GM19023 (cell line): Measurements from ENCODE around the gene POLR1A.

Experiments used
- ATAC-seq: cut with Tn5 transposase; IDR thresholded peaks from one replicate; pipeline ENCODE4 v1.9.1; 2021; ENCODE audit warnings: mild to moderate bottlenecking, moderate library complexity; ENCODE audit not compliant: unreplicated experiment

POLR1A gene

DNA sequence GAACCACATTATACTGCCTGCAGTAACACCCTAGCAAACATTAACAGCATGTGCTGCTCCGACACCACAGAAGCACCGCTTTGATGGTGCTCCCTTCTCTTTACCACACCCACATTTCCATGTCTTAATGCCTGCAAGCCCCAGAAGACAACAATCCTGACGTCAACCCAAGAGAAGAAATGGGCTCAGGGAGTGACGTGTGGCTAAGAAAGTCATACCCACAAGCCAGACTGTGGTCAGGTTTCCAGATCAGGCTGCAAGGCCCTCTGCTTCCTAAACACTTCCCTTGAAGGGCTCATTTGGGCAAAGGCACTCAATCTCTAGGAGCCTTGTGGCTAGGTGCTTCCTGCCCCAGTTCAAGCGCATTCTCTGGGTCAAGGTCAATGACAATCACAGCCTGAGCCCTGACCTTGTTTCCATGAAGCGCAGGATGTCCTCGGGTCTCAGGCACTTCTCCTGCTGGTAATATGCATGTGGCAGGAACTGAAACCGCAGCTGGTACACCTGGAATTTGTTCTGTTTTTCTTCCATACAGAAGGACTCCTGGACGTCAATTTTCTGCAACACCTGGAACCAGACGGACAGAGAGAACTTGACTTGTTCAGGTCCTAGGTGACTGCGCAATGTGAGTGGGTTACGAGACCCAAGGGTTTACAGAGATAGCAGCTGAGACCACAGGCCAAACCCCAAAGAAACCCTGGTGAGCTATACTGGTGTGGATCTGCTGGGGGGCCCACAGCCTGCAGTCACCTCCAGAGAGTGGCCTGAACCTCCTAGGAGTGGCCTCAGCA lies 67.2 kb downstream of the POLR1A start:
- no peak for ATAC-seq

DNA sequence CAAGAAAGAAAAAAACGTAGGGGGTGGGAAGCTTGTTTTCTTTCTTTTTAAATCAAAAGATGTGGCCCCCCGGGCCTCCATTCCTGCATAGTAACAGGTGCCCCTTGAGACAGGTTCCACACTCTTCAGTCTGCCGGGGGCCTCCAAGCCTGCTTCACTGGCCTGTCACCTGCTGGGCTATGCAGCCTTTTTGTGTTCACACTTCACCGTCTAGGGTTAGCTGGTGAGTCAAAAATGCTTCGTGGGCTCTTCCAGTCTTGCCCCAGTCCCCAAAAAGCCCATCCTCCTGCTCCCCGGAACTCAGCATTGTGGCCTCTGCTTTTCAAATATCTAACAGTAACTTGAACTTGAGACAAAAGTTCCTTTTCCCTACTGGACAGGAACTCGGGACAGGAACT lies 67.9 kb downstream of the POLR1A start:
- ATAC-seq, result no peak

DNA sequence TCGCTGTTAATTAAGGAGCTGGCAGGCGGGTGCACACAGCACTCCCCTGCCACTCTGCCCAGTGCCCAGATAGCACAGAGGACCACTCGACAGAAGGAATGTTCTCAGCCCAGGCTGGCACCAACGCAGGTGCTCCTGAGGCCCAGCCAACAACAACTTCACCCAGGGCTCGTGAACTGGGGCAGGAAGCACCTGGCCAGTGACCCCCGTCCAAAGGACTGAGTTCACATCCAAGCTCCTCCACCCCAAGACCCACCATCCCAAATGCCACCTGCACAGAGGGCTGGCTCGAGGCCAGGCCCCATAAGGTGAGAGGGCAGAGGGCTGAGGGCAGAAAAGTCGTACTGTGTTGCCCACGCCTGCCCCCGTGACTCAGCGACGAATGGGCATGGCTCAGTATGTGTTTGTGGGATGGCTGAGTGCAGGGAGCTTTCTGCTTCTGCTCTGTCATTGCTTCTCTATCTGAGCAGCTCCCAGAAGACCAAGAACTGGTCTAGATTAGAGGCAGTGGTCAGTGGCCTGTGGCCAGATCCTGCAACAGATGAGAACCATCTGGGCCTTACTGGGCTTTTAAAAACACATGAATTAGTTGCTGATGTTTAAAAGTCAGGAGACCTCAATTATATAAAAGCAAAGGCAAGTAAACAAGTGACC lies 68.4 kb downstream of the POLR1A start:
- no peak for ATAC-seq

DNA sequence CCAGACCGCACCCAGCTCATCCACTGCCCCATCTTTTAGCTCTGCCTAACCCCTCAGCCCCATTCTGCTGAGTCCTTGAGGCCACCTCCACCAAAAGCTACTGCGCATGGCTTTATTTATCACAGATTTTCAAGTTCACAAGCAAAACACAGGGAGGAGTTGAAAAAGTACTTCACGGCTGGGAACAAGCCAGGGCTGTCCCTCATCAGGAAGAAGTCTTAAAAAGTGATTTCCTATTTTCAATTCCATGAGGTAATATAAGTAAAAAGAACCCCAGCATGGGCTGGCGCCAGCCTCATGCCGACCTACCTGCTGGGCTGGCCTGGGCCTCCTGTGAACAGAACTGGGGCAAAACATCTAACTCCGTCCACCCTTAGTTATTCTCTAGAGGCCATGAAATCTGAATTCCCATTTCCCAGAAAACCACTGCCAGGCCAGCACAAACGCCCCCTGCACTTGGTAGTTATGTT lies 69.0 kb downstream of the POLR1A start:
- no peak for ATAC-seq

DNA sequence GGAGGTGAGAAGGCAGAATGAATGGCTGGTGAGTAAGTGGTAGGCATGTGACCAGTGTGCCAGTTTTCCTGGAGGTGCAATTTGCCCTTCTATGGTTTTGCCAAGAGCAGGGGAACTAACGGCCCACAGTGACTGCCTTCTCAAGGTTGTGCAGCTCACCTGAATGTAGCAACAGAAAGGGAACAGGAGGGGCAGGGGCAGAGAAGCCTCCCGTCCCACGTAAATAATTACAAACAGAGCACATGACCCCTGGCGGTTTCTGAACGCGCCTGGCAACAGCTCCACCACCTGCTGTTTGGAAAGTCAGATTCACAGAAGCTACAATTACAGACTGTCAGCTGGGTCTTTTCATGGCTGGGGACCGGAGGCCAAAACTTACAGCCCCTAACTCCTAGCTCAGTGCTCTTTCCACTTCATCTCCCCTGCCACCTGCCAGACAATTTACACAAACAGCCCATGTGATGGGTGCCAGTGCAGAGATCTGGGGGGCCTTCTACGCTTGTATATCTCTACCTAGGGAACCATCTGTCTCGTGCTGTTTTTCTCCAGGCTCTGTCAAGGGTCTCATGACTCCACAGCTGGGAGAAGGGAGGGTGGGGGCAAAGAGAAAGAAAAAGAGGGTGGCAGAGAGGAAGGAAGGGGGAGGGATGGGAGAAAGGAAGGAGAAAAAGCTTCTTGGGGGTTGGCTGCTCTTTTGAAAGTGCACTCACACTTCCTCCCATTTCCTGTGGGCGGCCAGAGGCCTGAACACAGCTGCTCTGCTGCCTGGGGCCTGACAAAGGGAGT lies 69.6 kb downstream of the POLR1A start:
- ATAC-seq, result peak; percentile 72

DNA sequence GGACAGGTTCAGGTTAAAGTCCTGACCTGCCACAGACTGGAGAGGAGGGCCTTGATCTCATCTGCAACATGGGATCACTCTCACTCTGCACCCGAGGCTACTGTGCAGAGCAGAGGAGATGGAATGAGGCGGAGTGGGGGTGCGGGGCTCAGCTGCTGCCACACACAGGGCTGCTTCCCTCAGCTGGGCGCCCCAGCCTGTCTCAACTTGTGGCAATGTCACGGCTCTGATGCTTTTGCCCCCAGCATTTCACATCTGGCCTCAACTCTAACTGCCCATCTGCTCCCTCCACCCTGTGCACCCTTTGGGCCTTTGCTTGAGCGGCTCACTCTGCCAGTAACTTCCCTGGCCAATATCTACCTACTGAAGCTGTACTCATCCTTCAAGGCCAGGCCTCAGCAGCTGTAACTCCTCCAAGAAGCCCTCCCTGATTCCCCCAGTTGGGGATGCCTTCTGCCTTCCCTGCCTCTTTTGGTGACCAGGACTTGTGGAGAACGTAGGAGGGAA lies 70.3 kb downstream of the POLR1A start:
- no peak for ATAC-seq

DNA sequence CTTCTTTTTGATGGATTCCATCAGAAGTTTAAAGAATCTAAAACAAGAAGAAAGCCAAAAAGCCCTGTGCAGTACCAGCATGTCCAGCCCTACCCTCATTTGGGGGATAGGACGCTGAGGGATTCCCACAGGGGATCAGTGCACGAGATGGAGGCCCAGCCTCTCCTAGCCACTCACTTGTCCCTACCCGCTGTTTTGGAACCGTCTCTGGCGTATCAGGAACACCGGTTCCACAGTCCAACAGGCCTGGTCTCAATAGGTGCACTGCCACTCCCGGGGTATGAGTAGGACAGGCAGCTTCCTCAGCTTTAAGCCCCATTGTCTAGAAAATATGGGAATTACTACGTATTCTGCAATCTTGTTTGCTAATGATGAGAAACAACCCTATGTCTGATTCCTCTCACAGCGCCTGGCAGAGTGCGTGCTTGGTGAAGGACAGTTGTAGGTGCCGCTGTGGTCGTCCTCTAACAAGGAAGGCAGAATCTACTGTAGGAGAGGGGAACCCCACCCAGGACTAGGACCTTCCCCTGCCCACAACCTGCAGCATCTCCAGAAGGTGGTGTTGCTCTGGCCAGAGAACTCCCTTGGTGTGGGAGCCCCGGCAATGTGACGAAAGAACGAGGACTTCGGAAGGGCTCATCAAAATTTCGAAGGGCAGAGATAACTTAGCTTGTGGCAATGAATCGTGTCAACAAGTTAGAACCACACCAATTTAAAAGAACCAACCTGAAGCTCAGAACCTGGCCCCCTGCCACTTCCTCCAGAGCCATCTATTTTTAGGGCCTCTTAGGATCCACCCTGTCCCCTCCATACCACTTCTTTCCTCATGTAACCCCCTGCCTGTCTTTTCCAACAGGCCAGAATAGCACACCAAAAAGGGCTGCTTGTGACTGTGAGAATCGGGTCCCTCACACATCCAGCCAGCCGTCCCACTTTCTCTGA lies 71.7 kb downstream of the POLR1A start:
- no peak for ATAC-seq

DNA sequence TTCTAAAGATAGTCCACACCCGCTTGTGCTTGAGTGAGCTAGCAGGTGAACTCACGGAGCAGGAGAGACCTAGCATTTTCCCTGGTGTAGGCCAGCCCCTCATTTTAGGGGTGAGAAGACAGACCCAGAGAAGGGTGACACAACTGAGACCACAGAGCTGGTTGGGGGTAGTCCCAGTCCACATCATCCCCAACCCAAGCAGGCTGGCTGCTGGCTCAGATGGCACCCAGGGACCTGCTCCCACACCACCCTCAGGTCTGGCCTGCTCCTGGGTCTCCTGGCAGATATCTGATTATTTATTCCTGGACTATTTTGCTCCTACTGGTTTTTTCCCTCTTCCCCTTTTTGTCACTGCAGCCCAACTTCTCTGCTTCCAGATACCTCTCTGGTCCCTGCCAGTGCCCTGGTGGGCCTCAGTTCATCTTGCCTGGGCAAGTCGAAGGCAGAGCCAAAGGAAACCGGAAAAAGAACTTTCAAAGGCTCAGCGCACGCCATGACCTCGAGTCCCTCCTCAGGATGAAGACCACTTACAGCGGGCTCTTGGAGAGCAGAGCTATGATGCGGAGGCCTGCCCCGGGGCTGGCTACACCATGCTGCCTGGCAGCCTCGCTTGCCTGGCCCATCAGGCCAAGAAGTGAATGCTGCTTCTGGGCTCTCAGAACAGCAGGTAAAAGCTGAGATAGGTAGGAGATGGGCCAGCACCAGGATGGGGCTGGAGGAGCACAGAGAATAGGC lies 72.7 kb downstream of the POLR1A start:
- no peak for ATAC-seq

DNA sequence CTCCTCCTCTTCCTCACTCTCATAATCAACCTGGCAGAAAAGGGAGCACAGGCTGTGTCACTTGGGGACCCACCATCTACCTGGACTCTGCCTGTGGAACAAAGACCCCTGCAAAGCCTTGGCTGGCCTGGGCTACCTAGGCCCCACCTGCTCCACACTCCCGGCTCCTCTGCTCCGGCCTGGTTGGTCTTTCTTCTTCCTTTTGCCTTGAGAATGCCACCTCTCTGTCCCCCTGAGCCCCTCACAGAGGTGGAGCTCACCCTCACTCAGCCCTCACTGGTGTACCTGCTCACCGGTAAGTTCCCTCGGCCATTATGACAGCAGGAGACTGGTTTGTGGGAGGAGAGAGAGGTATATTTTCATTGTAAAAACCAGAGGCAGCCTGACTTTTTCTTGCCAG lies 74.1 kb downstream of the POLR1A start:
- no peak for ATAC-seq

DNA sequence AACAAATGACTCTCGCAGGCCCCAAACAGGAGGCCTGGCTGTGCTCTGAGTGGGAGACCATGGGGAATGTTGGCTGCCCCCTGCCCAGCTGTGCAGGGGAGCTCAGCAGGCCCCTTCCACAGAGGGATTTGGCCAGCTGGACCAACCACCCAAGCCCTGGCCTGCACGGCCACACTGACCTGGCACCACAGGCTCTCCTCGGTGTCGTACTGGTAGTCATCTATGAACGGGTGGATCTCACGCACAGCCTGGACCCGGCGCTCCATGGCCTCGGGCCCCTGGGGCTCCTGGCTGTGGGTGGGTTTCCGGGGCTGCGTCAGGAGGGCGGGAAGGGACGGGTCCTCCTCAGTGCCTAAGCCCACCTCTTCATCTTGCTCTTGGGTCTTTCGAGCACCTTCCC lies 74.5 kb downstream of the POLR1A start:
- ATAC-seq, result no peak

DNA sequence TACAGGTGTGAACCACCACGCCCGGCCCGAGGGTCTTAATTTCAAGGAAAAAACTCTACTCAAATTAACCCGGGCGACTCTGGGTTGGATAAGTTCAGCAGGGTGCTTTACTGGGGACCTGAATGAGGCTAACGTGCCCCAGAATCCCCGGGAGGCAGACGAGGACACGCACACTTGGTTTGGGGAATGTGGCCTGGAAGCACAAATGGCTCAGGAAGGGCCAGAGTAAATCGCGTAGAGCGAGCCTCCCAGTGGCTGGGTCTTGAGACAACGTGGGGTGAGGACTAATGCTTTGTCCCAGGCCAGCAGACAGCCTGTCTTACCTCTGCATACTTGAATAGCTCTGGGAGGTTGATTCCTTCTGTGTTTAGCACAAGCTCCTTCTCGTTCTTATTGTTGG lies 75.8 kb downstream of the POLR1A start:
- no peak for ATAC-seq

DNA sequence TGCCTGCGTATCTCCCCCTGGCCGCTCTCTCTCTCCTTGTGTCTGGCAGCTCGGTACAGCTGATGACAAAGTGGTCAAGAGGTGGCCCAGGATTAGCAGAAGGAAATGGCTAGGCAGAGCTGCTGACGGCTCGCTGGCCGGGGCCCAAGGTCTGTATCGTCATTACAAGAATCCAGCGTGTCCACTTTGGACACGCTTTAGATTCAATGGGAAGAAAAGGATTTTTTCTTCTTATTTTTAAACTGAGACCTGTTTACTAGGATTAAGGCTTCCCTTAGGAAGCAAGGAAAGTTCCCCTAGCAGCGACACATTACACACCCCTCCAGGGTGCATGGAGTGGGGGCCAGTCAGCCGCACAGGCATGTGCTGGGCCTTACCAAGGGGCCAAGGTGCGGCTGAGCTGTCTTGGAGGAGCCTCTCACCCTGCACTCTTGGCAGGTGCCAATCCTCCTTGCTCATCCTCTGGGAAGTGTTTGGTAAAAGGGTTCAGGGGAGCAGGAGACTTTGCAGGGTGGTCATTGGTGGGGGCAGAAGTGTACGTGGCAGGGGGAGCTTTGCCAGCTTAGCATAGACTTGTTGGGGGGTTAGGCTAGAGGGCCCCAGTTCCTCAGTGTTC lies 76.8 kb downstream of the POLR1A start:
- ATAC-seq, result no peak

DNA sequence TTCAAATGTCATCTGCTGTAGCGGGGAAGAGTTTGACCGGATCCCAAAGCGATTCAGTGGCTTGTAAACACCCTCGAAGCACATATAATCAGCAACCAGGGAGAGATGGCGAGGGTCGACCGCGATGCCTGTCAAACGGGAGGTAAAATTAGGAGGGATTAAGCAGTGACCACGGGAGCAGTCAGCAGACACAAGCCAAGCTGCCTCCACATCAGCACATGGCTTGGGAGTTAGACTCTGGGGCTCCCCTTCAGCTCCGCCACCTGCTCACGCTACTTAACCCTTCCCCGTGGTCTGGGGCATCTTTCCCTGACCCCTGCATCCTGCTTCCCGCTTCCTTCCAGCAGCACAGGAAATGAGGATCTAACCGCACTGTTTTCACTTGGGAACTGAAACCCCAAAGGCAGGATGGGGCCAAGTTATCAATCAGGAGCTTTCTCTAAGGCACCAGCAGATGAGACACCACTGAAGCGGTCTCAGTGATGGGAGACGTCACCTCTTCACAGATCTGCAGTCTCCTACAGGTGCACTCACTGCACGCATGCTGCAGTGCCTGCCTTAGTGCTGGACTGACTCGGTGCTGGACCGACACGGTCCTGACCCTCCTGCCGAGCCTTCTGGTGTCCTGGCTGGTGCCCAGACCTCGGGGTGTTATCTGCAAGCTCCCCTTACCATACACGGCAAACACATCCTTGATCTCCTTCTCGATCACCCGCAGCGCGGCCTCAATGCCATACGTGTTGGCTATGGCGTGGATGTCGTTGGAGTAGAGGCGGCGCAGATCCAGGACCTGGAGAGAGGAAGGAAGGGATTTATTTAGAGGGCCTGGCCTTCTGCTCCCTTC lies 77.5 kb downstream of the POLR1A start:
- no peak for ATAC-seq

DNA sequence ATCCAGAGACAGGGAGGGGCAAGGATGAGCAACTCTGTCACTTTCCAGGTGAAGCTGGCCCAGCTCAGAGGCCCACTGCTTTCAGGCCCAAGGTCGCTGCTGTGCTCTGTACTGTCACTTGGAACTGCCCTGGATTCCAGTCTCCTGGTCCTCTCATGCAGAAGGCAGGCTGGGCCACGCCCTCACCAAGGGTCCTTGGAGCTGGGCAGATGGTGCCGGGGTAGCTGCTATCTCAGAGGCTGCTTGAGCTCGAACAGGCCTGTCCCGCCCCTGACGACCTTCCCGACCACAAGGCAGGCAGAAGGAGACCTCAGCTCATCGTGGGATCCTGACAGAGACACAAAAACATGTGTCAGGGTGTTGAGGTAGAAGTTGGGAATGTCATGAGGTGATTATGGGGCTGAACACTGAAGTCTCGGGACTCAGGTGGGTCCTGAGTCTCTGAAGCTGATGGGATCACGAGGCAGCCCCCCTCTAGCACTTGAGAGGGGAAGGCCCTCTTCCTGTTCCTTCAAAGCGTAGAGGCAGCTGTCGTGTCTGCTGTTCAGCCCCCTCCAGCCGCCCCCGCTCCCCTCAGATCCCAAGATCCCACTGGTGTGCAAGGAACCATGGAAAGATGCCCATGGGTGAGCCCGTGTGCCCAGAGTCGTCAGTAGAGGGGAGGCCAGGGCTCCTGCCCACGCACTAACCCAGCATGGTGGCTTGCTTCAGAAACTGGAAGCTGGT lies 78.3 kb downstream of the POLR1A start:
- no peak for ATAC-seq

DNA sequence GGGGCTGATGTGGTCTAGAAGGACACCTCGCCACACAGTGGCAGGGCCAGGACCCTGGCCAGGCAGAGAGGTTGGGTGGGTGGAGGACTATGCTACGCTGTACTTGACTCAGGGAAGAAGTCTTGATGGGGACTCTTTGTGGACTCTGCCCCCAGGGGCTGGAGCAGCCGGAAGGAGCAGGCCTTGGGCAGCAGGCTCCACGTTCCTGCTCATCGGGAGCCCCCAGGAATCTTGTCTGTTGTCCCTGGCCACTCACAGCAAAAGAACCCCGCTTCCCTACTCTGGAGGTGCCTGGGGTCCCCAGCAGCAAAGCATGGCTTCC lies 79.0 kb downstream of the POLR1A start:
- no peak for ATAC-seq

DNA sequence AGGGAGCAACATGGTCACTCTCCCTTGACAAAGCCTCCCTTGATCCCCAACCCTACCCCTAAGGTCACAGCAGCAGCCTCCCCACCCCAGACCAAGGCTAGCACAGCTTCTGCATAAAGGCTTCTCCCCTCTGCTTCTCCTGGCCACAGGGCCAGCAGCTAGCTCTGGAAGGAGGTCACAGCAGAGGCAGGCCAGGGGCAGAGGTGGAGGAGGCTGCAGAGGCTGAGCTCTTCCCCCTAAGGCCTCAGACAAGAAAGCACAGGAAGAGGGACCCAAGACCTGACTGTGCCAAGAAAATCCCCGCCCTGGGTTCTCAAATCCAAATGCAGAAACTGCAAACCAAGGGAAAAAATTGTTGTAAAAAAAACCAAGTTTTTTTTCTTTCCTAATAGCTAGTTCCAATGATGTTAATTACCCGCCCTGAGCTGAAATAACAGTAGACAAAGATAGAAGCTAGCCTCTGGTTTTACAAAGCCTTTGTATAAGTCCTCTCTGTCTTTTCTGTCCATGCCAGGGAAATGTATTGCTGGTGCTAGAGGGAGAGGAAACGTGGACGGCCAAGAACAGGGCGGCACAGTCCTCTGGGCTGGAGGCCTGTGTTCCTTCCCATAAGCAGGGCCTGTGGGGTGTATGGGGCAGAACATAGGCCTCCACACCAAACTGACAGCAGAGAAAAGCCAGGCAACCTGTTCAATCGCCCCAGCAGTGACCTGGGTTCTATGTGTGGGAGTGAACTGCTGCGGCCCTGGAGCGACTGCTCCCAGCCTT lies 79.5 kb downstream of the POLR1A start:
- no peak for ATAC-seq

DNA sequence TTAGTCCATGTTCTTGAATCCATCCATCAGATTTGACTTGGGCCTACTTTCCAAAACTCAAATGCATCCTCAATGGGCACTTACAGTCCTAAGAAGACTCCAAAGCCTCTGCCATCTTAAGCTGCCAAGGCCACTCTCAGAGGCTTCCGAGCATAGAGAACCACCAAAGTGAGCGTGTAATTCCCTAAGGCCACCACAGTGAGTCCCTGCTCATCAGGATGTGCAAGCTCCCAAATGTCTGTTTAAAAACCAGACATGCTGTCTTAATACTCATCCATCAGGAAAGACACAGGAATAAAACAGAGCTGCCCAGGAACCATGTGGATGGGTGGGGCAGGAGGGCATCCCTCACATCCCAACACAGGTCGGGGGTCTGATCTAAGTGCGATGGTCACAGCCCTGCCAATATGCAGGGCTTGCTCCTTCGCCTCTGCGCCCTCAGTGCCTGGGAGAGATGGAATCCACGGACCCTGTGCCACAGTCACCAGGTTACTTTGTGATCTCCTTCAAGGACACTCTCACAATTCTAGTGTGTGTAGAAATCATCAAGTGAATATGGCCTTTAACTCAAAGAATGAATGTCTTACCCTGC lies 80.4 kb downstream of the POLR1A start:
- ATAC-seq, result no peak
